ENCODE data around the gene PRCP. TPM values are rescaled to one million over a fixed set of nuclear protein-coding genes. Genes with fewer than 3 reads are reported as not detected.

The PRCP gene
- total RNA-seq, 2 donors from 2014 or later: 76.8 to 107 TPM

DNA sequence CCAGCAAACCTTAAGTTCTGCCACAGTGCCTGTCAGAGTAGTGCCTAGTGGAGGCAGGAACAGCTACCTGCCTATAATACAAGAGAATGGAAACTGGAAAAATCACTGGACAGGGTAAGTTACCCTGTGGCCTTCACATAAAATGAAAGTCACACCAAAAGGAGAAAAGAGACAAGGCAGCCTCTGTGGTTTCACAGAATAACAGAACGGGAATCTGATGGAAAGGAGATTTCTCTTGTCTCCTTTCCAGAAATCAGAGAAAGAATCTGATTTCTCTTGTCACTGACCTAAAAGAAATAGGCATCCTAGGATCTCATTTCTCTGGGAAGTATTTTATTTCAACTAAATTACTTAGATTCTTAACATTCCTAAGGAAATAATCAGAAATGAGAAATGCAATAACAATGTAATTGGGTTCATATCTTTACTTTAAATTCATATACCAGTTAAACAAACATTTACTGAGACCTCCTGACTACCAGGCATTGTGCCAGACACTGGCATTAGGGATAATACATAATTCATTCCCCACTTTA lies 41.6 kb downstream of the PRCP start:
- WGBS, 2 experiments (ENCODE audit: insufficient coverage in 1 of 2, insufficient read length in 1 of 2): 90 to 100% methylated on average over 1 of the region's 1 CpG
- H3K4me1 ChIP-seq (ENCODE audit: control insufficient read depth, insufficient read depth, low read length): no peaks in the 10 kb centered on the region
- H3K4me3 ChIP-seq (ENCODE audit: low read length): no peak overlapping the region
- H3K27ac ChIP-seq (ENCODE audit: low read depth, low read length): no peak overlapping the region
- Mint-ChIP-seq H3K27me3 (ENCODE audit: insufficient read depth) (peaks cover 4% of the 10 kb centered on the region), H3K4me1 (no peaks in the 10 kb centered on the region), H3K36me3 (ENCODE audit: low read depth) (peaks cover 17% of the 10 kb centered on the region), H3K27ac (no peak overlapping the region), H3K4me3 (no peak overlapping the region), H3K9me3 (no peaks in the 10 kb centered on the region)
- no peaks in the 10 kb centered on the region for H3K9me3 ChIP-seq (ENCODE audit: control insufficient read depth, low read length)
- TF ChIP-seq CTCF (conservative IDR thresholded peaks at IDR 0.05): no peak
- H3K36me3 ChIP-seq (ENCODE audit: control insufficient read depth, insufficient read depth, low read length): peaks cover 3% of the 10 kb centered on the region
- no peaks in the 10 kb centered on the region for H3K27me3 ChIP-seq (ENCODE audit: control insufficient read depth, insufficient read depth, low read length, poor library complexity, severe bottlenecking)
- DNase-seq: no peak
- H3K9ac ChIP-seq (ENCODE audit: extremely low read depth, low read length, poor library complexity, severe bottlenecking): no peak overlapping the region

- Histone ChIP-seq H3K9ac (ENCODE audit: extremely low read depth, low read length, poor library complexity, severe bottlenecking) (no peak overlapping the region), H3K4me1 (ENCODE audit: control insufficient read depth, insufficient read depth, low read length) (no peaks in the 10 kb centered on the region), H3K9me3 (ENCODE audit: control insufficient read depth, low read length) (no peaks in the 10 kb centered on the region), H3K4me3 (ENCODE audit: low read length) (no peak overlapping the region), H3K36me3 (ENCODE audit: control insufficient read depth, insufficient read depth, low read length) (peaks cover 3% of the 10 kb centered on the region), H3K27ac (ENCODE audit: low read depth, low read length) (no peak overlapping the region), H3K27me3 (ENCODE audit: control insufficient read depth, insufficient read depth, low read length, poor library complexity, severe bottlenecking) (no peaks in the 10 kb centered on the region)
- Mint-ChIP-seq H3K36me3 (ENCODE audit: low read depth) (peaks cover 17% of the 10 kb centered on the region), H3K27ac (no peak overlapping the region), H3K4me1 (no peaks in the 10 kb centered on the region), H3K27me3 (ENCODE audit: insufficient read depth) (no peaks in the 10 kb centered on the region), H3K9me3 (no peaks in the 10 kb centered on the region), H3K4me3 (no peak overlapping the region)
- DNase-seq: no peak
- WGBS, 2 experiments (ENCODE audit: insufficient coverage in 1 of 2, insufficient read length in 1 of 2): 100% methylated on average over 2 of the region's 2 CpGs
- TF ChIP-seq CTCF (conservative IDR thresholded peaks at IDR 0.05): no peak
Observed at GRCh38 chr11:82858133-82858532, 42.1 kb downstream of the PRCP start.

DNA sequence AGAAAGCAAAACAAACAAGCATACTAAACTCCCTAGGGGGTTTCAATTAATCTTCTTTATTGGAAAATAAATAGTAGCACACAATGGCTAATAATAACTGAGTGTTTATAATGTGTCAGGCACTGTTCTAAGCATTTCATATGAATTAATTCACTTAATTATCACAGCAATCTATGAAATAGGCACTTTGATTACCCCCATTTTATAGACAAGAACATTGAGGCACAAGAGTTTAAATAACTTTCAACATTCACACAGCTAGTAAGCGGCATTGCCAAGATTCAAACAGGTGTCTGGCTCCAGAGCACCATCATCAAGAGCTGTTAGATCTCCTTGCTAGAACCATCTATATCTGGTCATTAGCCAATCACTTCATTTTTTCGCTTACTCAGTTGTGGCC lies 43.1 kb downstream of the PRCP start:
- no peaks in the 10 kb centered on the region for H3K4me1 Mint-ChIP-seq
- no peak overlapping the region for H3K9ac ChIP-seq (ENCODE audit: extremely low read depth, low read length, poor library complexity, severe bottlenecking)
- no peak overlapping the region for H3K4me3 Mint-ChIP-seq
- H3K4me1 ChIP-seq (ENCODE audit: control insufficient read depth, insufficient read depth, low read length): no peaks in the 10 kb centered on the region
- no peaks in the 10 kb centered on the region for H3K27me3 ChIP-seq (ENCODE audit: control insufficient read depth, insufficient read depth, low read length, poor library complexity, severe bottlenecking)
- DNase-seq: no peak
- H3K4me3 ChIP-seq (ENCODE audit: low read length): no peak overlapping the region
- TF ChIP-seq CTCF (conservative IDR thresholded peaks at IDR 0.05): no peak
- no peak overlapping the region for H3K27ac Mint-ChIP-seq
- H3K9me3 ChIP-seq (ENCODE audit: control insufficient read depth, low read length): no peaks in the 10 kb centered on the region
- peaks cover 3% of the 10 kb centered on the region for H3K36me3 ChIP-seq (ENCODE audit: control insufficient read depth, insufficient read depth, low read length)
- peaks cover 17% of the 10 kb centered on the region for H3K36me3 Mint-ChIP-seq (ENCODE audit: low read depth)
- no peaks in the 10 kb centered on the region for H3K9me3 Mint-ChIP-seq
- no peaks in the 10 kb centered on the region for H3K27me3 Mint-ChIP-seq (ENCODE audit: insufficient read depth)
- WGBS, 2 experiments (ENCODE audit: insufficient coverage in 1 of 2, insufficient read length in 1 of 2): 89 to 93% methylated on average over 2 of the region's 2 CpGs
- H3K27ac ChIP-seq (ENCODE audit: low read depth, low read length): no peak overlapping the region

All from endodermal cell (in vitro differentiated cells).